MCF 10A (cell line): ENCODE results near the gene CRIP1. TPM values are rescaled to one million over a fixed set of nuclear protein-coding genes. Genes with fewer than 3 reads are reported as not detected.

Source experiments
- BruUV-seq: library from RNA; stranded (reverse); fragments of 400-500 nt; replicated peaks from 2 replicates; lab custom pipeline; 2021; lab: Mats Ljungman, UMichigan
- CTCF ChIA-PET: fragments of 300-600 bp; sonication (Branson Sonifier 250); formaldehyde crosslinking; extraction: SDS; loops from one replicate; lab custom pipeline; 2021; ENCODE audit warnings: antibody characterized with exemption, inconsistent platforms; lab: Yijun Ruan, JAX
- POLR2A ChIA-PET: fragments of 300-600, 350-650 bp; sonication (Branson Sonifier 250); formaldehyde crosslinking; extraction: SDS; loops from one replicate; lab custom pipeline; 2020; ENCODE audit warnings: antibody characterized with exemption, inconsistent platforms; lab: Yijun Ruan, JAX
- DNase-seq: peaks from one replicate; pipeline ENCODE4 v3.0.0-alpha.2; 2018; ENCODE audit not compliant: unreplicated experiment
- H3K27ac Mint-ChIP-seq: one replicate; pipeline ENCODE4 v1.8.0; 2022; ENCODE audit warnings: mild to moderate bottlenecking, low read depth, mixed read lengths; ENCODE audit not compliant: unreplicated experiment
- H3K27me3 Mint-ChIP-seq: one replicate; pipeline ENCODE4 v1.8.0; 2022; ENCODE audit warnings: mixed read lengths; ENCODE audit not compliant: insufficient read depth, unreplicated experiment
- H3K36me3 Mint-ChIP-seq: one replicate; pipeline ENCODE4 v1.8.0; 2022; ENCODE audit warnings: mild to moderate bottlenecking, moderate library complexity, mixed read lengths; ENCODE audit not compliant: insufficient read depth, unreplicated experiment
- H3K4me1 Mint-ChIP-seq: one replicate; pipeline ENCODE4 v1.8.0; 2022; ENCODE audit warnings: mixed read lengths; ENCODE audit not compliant: insufficient read depth, unreplicated experiment
- H3K4me3 Mint-ChIP-seq: one replicate; pipeline ENCODE4 v1.8.0; 2022; ENCODE audit warnings: mild to moderate bottlenecking, moderate library complexity, mixed read lengths; ENCODE audit not compliant: unreplicated experiment
- H3K9me3 Mint-ChIP-seq: one replicate; pipeline ENCODE4 v1.8.0; 2022; ENCODE audit warnings: mixed read lengths; ENCODE audit not compliant: unreplicated experiment
- CTCF ChIP-seq: fragments of 200-600 bp; IDR thresholded peaks from one replicate; pipeline ENCODE4 v1.8.0; 2022; ENCODE audit warnings: antibody characterized with exemption, mild to moderate bottlenecking; ENCODE audit not compliant: unreplicated experiment
- intact Hi-C: fragments of 100-400 bp; cut with micrococcal nuclease; formaldehyde crosslinking; loops from 2 replicates; pipeline ENCODE4 v1.14.1; 2022
- total RNA-seq: library from RNA; stranded (reverse); gene quantifications from 2 replicates; pipeline ENCODE4 v1.2.3, GENCODE V29; 2022

Gene CRIP1
- total RNA-seq, 1 experiment from 2014 or later: not detected

DNA sequence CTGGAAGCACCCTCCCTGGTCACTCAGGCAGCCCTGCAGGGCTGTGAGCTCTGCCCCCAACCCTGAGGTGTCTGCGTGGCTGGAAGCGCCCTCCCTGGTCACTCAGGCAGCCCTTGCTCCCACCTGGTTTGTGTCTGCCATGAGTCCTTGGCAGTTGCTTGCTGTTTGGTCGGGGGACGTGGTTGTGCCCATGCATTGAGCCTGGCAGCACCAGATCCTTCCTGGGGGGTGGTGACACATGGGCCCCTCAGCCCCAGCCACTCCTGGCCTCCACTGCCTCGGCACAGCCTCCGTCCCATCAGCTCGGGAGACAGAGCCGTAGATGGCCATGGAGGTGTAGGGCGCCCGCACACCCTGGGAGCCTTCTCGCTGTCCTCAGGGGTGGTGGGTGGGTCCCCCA is 47.5 kb upstream of the CRIP1 start:
- Mint-ChIP-seq H3K4me3 (no peak overlapping the region), H3K27me3 (no peaks in the 10 kb centered on the region), H3K4me1 (peaks cover 15% of the 10 kb centered on the region), H3K9me3 (no peaks in the 10 kb centered on the region), H3K36me3 (peaks cover 14% of the 10 kb centered on the region), H3K27ac (no peak overlapping the region)
- no peak for TF ChIP-seq CTCF
- ChIA-PET CTCF (interaction anchor here (0.6 to 1.1 kb wide), 2 partner anchors 62 to 78 kb away, joined by 3 read pairs; no protein-coding TSS in a partner anchor), POLR2A (no interaction called here)
- no TSS peak for BruUV-seq
- no peak for DNase-seq
- intact Hi-C loops: no loop called here

DNA sequence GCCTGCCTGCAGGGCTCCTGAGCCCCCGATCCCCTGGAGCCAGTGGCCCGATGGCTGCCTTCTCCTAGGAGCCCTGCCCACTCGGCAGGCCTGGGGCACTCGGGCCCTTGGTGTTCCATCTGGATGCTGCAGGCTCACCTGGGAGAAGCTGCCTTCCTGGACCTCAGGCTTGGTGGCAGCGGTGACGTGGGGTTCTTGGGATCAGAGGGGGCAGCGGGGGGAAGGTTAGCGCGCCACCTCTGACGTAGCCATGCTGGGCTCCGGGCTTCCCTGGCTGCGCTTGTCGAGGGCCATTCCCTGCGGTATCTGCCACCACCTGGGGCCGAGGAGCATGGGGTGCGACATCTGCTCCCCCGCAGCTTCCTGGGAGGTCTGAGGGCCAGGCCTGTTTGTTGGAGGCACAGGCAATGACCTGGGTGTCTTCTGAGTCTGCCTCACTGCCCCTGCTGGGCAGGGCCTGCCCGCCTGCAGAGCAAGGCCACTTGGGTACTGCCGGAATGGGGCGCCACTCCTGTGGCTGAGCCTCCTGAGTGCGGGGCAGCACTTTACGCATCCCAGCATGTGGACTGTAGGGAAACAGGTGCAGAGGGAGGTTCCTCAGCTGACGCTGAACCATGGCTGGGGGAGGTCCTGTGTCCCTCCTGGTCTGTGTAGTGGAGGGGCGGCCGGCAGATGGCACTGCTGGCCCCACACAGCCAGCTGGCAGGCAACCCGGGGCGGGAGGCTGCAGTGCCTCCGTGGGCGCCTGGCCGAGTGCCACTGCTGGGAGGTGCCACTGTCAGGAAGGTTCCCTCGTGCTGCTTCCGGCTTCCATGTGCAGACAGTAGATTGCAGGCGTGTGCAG is 46.8 kb upstream of the CRIP1 start:
- no peak overlapping the region for H3K27ac Mint-ChIP-seq
- CTCF ChIA-PET: interaction anchor here (0.6 to 1.0 kb wide), 2 partner anchors 9 to 71 kb away, joined by 3 to 4 read pairs; no protein-coding TSS in a partner anchor
- no TSS peak for BruUV-seq

GRCh38 chr14:105440554-105440900 is 46.2 kb upstream of the CRIP1 start:
- no peaks in the 10 kb centered on the region for H3K27me3 Mint-ChIP-seq
- H3K4me3 Mint-ChIP-seq: no peak overlapping the region
- no peak for TF ChIP-seq CTCF
- DNase-seq: no peak
- ChIA-PET CTCF (interaction anchor here (1.0 kb wide), 1 partner anchor 71 kb away, joined by 3 read pairs; no protein-coding TSS in a partner anchor), POLR2A (no interaction called here)
- BruUV-seq: no TSS peak
- no peak overlapping the region for H3K27ac Mint-ChIP-seq
- intact Hi-C loops: no loop called here
- H3K4me1 Mint-ChIP-seq: peaks cover 15% of the 10 kb centered on the region
- H3K9me3 Mint-ChIP-seq: no peaks in the 10 kb centered on the region
- peaks cover 7% of the 10 kb centered on the region for H3K36me3 Mint-ChIP-seq

More for the DNA sequence above, 46.8 kb upstream of the CRIP1 start:
- H3K9me3 Mint-ChIP-seq: no peaks in the 10 kb centered on the region
- POLR2A ChIA-PET: no interaction called here
- H3K4me3 Mint-ChIP-seq: no peak overlapping the region
- DNase-seq: peak; percentile 57
- H3K36me3 Mint-ChIP-seq: peaks cover 7% of the 10 kb centered on the region
- H3K4me1 Mint-ChIP-seq: peaks cover 15% of the 10 kb centered on the region
- TF ChIP-seq CTCF: peak; percentile 29
- H3K27me3 Mint-ChIP-seq: no peaks in the 10 kb centered on the region
- intact Hi-C loops: no loop called here

GRCh38 chr14:105440992-105441391 is 45.7 kb upstream of the CRIP1 start:
- no peak for DNase-seq
- Mint-ChIP-seq H3K36me3 (peaks cover 7% of the 10 kb centered on the region), H3K4me3 (no peak overlapping the region), H3K27ac (no peak overlapping the region), H3K27me3 (no peaks in the 10 kb centered on the region), H3K9me3 (no peaks in the 10 kb centered on the region), H3K4me1 (peaks cover 11% of the 10 kb centered on the region)
- CTCF ChIA-PET: interaction anchor here (0.8 kb wide), 1 partner anchor 49 kb away, joined by 3 read pairs; no protein-coding TSS in a partner anchor
- no TSS peak for BruUV-seq
- intact Hi-C loops: no loop called here
- TF ChIP-seq CTCF: no peak
- POLR2A ChIA-PET: no interaction called here
